SK-N-SH (cell line): Measurements from ENCODE around the gene LARP1B. TPM values are rescaled to one million over a fixed set of nuclear protein-coding genes. Genes with fewer than 3 reads are reported as not detected.

ENCODE experiments used
- CTCF ChIA-PET: fragments of 300-600, 350-600 bp; formaldehyde crosslinking; extraction: SDS; loops from one replicate; lab custom pipeline; 2021; lab: Yijun Ruan, JAX
- POLR2A ChIA-PET: fragments of 350-600 bp; sonication (Branson Sonifier 250); formaldehyde crosslinking; extraction: SDS; loops from one replicate; lab custom pipeline; 2020; ENCODE audit warnings: antibody characterized with exemption, inconsistent platforms; lab: Yijun Ruan, JAX
- DNase-seq: peaks from one replicate; pipeline ENCODE4 v3.0.0; 2012
- H2AFZ ChIP-seq: fragments of 200-600 bp; sonication (generic); 2 replicates; pipeline ENCODE4 v1.8.1; 2016; ENCODE audit warnings: antibody characterized with exemption, mild to moderate bottlenecking, low read depth
- H3F3A ChIP-seq: fragments of 200-600 bp; sonication (generic); replicated peaks from 2 replicates; pipeline ENCODE3; 2016; ENCODE audit warnings: antibody characterized with exemption, mild to moderate bottlenecking; ENCODE audit not compliant: insufficient read depth
- H3K27ac ChIP-seq, 2 experiments: fragments of 200-500 bp in 1 of 2; fragments of 200-600 bp in 1 of 2; sonication (Bioruptor generic) in 1 of 2; sonication (generic), shearing (Covaris generic) in 1 of 2; 2 replicates each; pipeline versions ENCODE4 v1.5.1 to v1.6.1; 2014 to 2016; ENCODE audit warnings: low read depth in 2 of 2, inconsistent platforms in 1 of 2, low read length in 1 of 2, mild to moderate bottlenecking in 1 of 2, mixed read lengths in 1 of 2
- H3K27me3 ChIP-seq: fragments of 200-600 bp; sonication (generic), shearing (Covaris generic); 2 replicates; pipeline ENCODE4 v1.6.1; 2016; ENCODE audit warnings: mixed run types; ENCODE audit not compliant: insufficient read depth
- H3K36me3 ChIP-seq, 2 experiments: fragments of 200-500 bp in 1 of 2; fragments of 200-600 bp in 1 of 2; sonication (Bioruptor generic) in 1 of 2; sonication (generic) in 1 of 2; replicated peaks in 1 of 2; 2 replicates each; pipeline versions ENCODE3 to v1.5.1; 2014 to 2016; ENCODE audit warnings: low read length in 1 of 2, mild to moderate bottlenecking in 1 of 2; ENCODE audit not compliant: insufficient read depth in 2 of 2, control insufficient read depth in 1 of 2
- H3K4me1 ChIP-seq, 2 experiments: fragments of 200-500 bp in 1 of 2; fragments of 200-600 bp in 1 of 2; sonication (Bioruptor generic) in 1 of 2; sonication (generic), shearing (Covaris generic) in 1 of 2; 2 replicates each; pipeline versions ENCODE4 v1.5.1 to v1.6.1; 2014 to 2016; ENCODE audit warnings: low read depth in 1 of 2, low read length in 1 of 2, mixed run types in 1 of 2; ENCODE audit not compliant: insufficient read depth in 2 of 2, control insufficient read depth in 1 of 2
- H3K4me2 ChIP-seq: fragments of 200-600 bp; sonication (generic), shearing (Covaris generic); 2 replicates; pipeline ENCODE4 v1.6.1; 2017; ENCODE audit warnings: mixed run types
- H3K4me3 ChIP-seq, 2 experiments: fragments of 200-500 bp in 1 of 2; fragments of 200-600 bp in 1 of 2; sonication (Bioruptor generic) in 1 of 2; sonication (generic), shearing (Covaris generic) in 1 of 2; 2 replicates each; pipeline versions ENCODE4 v1.5.1 to v1.8.1; 2014 to 2016; ENCODE audit warnings: low read depth in 2 of 2, inconsistent platforms in 1 of 2, low read length in 1 of 2, mild to moderate bottlenecking in 1 of 2, mixed read lengths in 1 of 2, moderate library complexity in 1 of 2
- H3K79me2 ChIP-seq: fragments of 200-600 bp; sonication (generic); 2 replicates; pipeline ENCODE4 v1.8.1; 2017; ENCODE audit warnings: mild to moderate bottlenecking; ENCODE audit not compliant: insufficient read depth
- H3K9ac ChIP-seq: fragments of 200-600 bp; sonication (generic); 2 replicates; pipeline ENCODE4 v1.6.1; 2017; ENCODE audit warnings: mixed run types
- H3K9me2 ChIP-seq: fragments of 200-600 bp; sonication (generic); 2 replicates; pipeline ENCODE4 v1.6.1; 2017; ENCODE audit warnings: mixed run types
- H3K9me3 ChIP-seq: fragments of 200-600 bp; sonication (generic); 2 replicates; pipeline ENCODE4 v1.6.1; 2017; ENCODE audit warnings: mixed run types, mild to moderate bottlenecking, moderate library complexity
- H4K20me1 ChIP-seq: fragments of 200-600 bp; sonication (generic); 2 replicates; pipeline ENCODE4 v1.6.1; 2017; ENCODE audit warnings: mild to moderate bottlenecking, mixed run types; ENCODE audit not compliant: insufficient read depth
- CTCF ChIP-seq: fragments of 200-600 bp; sonication (generic); IDR thresholded peaks from 2 replicates; pipeline ENCODE4 v1.6.1; 2017; ENCODE audit warnings: antibody characterized with exemption, mild to moderate bottlenecking, moderate library complexity
- EP300 ChIP-seq, 2 experiments: IDR thresholded peaks; 2 replicates each; pipeline versions ENCODE4 v1.4.0 to v1.6.1; 2012; ENCODE audit warnings: borderline replicate concordance in 1 of 2, low read depth in 1 of 2, low read length in 1 of 2
- FOXJ3 ChIP-seq: sonication (generic); formaldehyde crosslinking; IDR thresholded peaks from 2 replicates; pipeline ENCODE4 v1.5.1; 2020; ENCODE audit warnings: mild to moderate bottlenecking, missing genetic modification reagents
- MEF2A ChIP-seq: IDR thresholded peaks from 2 replicates; pipeline ENCODE4 v1.4.0; 2012; ENCODE audit warnings: low read depth, borderline replicate concordance
- NRF1 ChIP-seq: IDR thresholded peaks from 2 replicates; pipeline ENCODE4 v1.6.1; 2012; ENCODE audit warnings: low read depth, mild to moderate bottlenecking, low read length
- POLR2AphosphoS5 ChIP-seq: IDR thresholded peaks from 2 replicates; pipeline ENCODE4 v1.6.1; 2012; ENCODE audit warnings: low read depth, low read length
- RAD21 ChIP-seq: IDR thresholded peaks from 2 replicates; pipeline ENCODE4 v1.6.1; 2012; ENCODE audit warnings: mild to moderate bottlenecking, low read length
- TEAD4 ChIP-seq: IDR thresholded peaks from 2 replicates; pipeline ENCODE4 v1.4.0; 2012; ENCODE audit warnings: mild to moderate bottlenecking, borderline replicate concordance; ENCODE audit not compliant: insufficient read depth
- USF2 ChIP-seq: fragments of 150-350 bp; IDR thresholded peaks from 2 replicates; pipeline ENCODE4 v1.6.1; 2017; ENCODE audit warnings: antibody characterized with exemption, low read length, low read depth, borderline replicate concordance
- YY1 ChIP-seq: IDR thresholded peaks from 2 replicates; pipeline ENCODE4 v1.4.0; 2012; ENCODE audit warnings: low read depth, mild to moderate bottlenecking
- WGBS: methylation state at CpG from one replicate; pipeline ENCODE4 v1.1.6; 2017; ENCODE audit warnings: low lambda C conversion rate; 5-methylcytosine and 5-hydroxymethylcytosine counted together
- polyA plus RNA-seq, 3 experiments: library from polyadenylated mRNA; depleted of rRNA; stranded (reverse); fragments of >200 nt; gene quantifications; 2 replicates each; pipeline ENCODE4 v1.2.3, GENCODE V29; 2012
- TF ChIP-seq, protein P1 (sequence below): IDR thresholded peaks from 2 replicates; pipeline ENCODE4; 2012
- TF ChIP-seq, protein P2 (sequence below): fragments of 150-350 bp; IDR thresholded peaks from 2 replicates; pipeline ENCODE4 v1.6.1; 2016; ENCODE audit warnings: mild to moderate bottlenecking, low read depth, low read length
- TF ChIP-seq, protein P3 (sequence below): IDR thresholded peaks from 2 replicates; pipeline ENCODE4 v1.4.0; 2012; ENCODE audit warnings: low read depth, borderline replicate concordance

LARP1B gene
- polyA plus RNA-seq, 1 of the 3 experiments (the other 2 are of a cell fraction) = 4.8 TPM

DNA sequence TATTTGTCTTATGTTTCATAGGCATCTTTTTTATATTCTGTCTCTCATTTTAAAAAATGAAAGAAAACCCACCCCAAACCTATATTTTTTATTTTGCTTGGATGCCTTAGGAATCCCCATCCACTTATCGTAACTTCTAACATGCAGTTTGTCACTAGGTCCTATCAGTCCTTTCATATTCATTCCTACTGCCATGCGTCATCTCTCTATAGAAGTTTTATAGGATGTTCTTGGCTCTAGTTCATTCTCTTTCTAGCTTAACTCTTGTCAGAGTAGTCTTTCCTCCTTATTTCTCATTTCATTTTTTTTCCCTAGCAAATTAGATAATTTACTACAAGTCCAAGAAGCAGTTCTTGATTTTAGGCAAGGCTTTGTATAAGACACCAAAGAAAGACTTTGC is 92.7 kb downstream of the LARP1B start:
- Histone ChIP-seq H3K4me3 (no peak overlapping the region), H3F3A (peaks cover 3% of the 10 kb centered on the region), H3K27ac (no peak overlapping the region), H3K9me2 (no peaks in the 10 kb centered on the region), H3K36me3 (peaks cover 0 to 18% of the 10 kb centered on the region in 2 experiments), H3K9ac (no peak overlapping the region), H3K4me2 (no peak overlapping the region), H2AFZ (no peak overlapping the region), H3K9me3 (no peaks in the 10 kb centered on the region), H3K4me1 (no peaks in the 10 kb centered on the region), H3K27me3 (no peaks in the 10 kb centered on the region), H3K79me2 (no peaks in the 10 kb centered on the region), H4K20me1 (no peaks in the 10 kb centered on the region)
- WGBS = 98% methylated on average over 2 of the region's 2 CpGs
- TF ChIP-seq, protein P1, sequence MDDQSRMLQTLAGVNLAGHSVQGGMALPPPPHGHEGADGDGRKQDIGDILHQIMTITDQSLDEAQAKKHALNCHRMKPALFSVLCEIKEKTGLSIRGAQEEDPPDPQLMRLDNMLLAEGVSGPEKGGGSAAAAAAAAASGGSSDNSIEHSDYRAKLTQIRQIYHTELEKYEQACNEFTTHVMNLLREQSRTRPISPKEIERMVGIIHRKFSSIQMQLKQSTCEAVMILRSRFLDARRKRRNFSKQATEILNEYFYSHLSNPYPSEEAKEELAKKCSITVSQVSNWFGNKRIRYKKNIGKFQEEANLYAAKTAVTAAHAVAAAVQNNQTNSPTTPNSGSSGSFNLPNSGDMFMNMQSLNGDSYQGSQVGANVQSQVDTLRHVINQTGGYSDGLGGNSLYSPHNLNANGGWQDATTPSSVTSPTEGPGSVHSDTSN = no peak
- TF ChIP-seq NRF1 (no peak), EP300 (IDR thresholded peaks at IDR 0.05; ENCODE audit: borderline replicate concordance in 1 of 2, low read depth in 1 of 2, low read length in 1 of 2) (no peak), RAD21 (no peak), TEAD4 (no peak), CTCF (no peak), USF2 (no peak), YY1 (no peak), POLR2AphosphoS5 (no peak), MEF2A (no peak), FOXJ3 (no peak)
- TF ChIP-seq, protein P2, sequence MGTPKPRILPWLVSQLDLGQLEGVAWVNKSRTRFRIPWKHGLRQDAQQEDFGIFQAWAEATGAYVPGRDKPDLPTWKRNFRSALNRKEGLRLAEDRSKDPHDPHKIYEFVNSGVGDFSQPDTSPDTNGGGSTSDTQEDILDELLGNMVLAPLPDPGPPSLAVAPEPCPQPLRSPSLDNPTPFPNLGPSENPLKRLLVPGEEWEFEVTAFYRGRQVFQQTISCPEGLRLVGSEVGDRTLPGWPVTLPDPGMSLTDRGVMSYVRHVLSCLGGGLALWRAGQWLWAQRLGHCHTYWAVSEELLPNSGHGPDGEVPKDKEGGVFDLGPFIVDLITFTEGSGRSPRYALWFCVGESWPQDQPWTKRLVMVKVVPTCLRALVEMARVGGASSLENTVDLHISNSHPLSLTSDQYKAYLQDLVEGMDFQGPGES = no peak
- TF ChIP-seq, protein P3, sequence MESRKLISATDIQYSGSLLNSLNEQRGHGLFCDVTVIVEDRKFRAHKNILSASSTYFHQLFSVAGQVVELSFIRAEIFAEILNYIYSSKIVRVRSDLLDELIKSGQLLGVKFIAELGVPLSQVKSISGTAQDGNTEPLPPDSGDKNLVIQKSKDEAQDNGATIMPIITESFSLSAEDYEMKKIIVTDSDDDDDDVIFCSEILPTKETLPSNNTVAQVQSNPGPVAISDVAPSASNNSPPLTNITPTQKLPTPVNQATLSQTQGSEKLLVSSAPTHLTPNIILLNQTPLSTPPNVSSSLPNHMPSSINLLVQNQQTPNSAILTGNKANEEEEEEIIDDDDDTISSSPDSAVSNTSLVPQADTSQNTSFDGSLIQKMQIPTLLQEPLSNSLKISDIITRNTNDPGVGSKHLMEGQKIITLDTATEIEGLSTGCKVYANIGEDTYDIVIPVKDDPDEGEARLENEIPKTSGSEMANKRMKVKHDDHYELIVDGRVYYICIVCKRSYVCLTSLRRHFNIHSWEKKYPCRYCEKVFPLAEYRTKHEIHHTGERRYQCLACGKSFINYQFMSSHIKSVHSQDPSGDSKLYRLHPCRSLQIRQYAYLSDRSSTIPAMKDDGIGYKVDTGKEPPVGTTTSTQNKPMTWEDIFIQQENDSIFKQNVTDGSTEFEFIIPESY = no peak
- ChIA-PET POLR2A (no interaction called here), CTCF (interaction anchor here (1.1 kb wide), 1 partner anchor 422 kb away, joined by 3 read pairs; no protein-coding TSS in a partner anchor)
- no peak for DNase-seq
